ENCODE data around the gene FAM184B.

DNA sequence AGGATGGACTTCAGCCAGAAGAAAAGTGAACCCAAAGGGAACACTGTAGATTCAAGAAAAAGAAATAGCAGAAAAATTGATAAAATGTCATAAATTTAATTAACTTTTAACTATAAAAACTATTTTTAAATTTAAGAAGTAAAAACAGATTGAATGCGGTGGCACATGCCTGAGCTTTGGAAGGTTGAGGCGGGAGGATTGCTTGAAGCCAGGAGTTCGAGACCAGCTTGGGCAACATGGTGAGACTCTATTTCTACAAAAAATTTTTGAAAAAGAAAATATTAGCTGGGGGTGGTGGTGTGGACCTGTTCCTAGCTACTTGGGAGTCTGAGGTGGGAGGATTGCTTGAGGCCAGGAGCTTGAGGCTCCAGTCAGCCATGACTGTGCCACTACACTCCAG, 3.0 kb downstream of the FAM184B start:
- no peak for TF ChIP-seq CTCF (conservative IDR thresholded peaks at IDR 0.05; ENCODE audit: low read length)
- no peak for TF ChIP-seq EZH2phosphoT487 (IDR thresholded peaks at IDR 0.05; ENCODE audit: borderline replicate concordance)
